ENCODE data around the gene CCSAP.

DNA sequence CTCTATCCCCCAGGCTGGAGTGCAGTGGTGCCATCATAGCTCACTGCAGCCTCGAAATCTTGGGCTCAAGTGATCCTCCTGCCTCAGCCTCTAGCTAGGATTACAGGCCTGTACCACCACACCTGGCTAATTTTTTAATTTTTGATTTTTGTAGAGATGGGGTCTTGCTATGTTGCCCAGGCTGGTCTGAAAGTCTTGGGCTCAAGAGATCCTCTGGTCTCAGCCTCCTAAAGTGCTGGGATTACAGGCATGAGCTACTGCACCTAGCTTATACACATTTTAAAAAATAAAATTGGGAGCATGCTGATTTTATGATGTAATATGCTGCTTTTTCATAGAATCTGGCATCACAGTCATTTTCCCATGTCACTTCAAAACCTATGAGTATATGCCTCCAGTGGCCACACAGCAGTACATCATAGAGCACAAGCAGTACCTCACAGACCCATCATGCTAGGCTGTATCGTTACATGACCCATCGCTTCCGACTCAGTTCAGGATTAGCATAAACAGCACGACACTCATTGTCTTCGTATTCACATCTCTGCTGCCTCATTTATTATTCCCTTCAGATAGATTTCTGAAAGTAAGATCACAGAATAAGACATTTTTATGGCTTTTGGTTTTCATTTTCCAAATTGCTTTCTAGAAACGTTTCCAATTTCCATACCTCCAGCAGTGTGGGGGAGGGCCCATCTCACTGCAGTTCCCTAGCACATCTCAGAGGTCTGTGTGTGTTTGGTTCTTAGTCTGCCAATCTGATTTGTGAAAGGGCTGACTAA is 35.9 kb upstream of the CCSAP start:
- TF ChIP-seq, protein P1, sequence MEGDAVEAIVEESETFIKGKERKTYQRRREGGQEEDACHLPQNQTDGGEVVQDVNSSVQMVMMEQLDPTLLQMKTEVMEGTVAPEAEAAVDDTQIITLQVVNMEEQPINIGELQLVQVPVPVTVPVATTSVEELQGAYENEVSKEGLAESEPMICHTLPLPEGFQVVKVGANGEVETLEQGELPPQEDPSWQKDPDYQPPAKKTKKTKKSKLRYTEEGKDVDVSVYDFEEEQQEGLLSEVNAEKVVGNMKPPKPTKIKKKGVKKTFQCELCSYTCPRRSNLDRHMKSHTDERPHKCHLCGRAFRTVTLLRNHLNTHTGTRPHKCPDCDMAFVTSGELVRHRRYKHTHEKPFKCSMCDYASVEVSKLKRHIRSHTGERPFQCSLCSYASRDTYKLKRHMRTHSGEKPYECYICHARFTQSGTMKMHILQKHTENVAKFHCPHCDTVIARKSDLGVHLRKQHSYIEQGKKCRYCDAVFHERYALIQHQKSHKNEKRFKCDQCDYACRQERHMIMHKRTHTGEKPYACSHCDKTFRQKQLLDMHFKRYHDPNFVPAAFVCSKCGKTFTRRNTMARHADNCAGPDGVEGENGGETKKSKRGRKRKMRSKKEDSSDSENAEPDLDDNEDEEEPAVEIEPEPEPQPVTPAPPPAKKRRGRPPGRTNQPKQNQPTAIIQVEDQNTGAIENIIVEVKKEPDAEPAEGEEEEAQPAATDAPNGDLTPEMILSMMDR (IDR thresholded peaks at IDR 0.05) = no peak
- TF ChIP-seq POLR2A (IDR thresholded peaks at IDR 0.05) = no peak
